Psoas muscle (tissue), 8 donors: ENCODE results near the gene MARCHF2. TPM values are rescaled to one million over a fixed set of nuclear protein-coding genes. Genes with fewer than 3 reads are reported as not detected.

Experiments used
- ATAC-seq, 4 donors: fragments of 200-7000 bp; cut with Tn5 transposase; one replicate each; pipeline ENCODE4 v1.9.1; 2020; ENCODE audit warnings: moderate library complexity in 3 of 4, mild to moderate bottlenecking in 2 of 4
- DNase-seq, 2 donors: peaks; one replicate each; pipeline ENCODE4 v3.0.0-alpha.2; 2020
- H3K27ac ChIP-seq: fragments of 200-600 bp; one replicate; pipeline ENCODE4 v1.8.0; 2022
- H3K27me3 ChIP-seq, 3 donors: fragments of 200-600 bp in 1 of 3; one replicate each; pipeline versions ENCODE4 v1.6.1 to v1.8.0; 2013 to 2022; ENCODE audit warnings: low read length in 2 of 3, mild to moderate bottlenecking in 2 of 3, moderate library complexity in 1 of 3; ENCODE audit not compliant: insufficient read depth in 3 of 3
- H3K36me3 ChIP-seq, 2 donors: fragments of 200-600 bp in 1 of 2; one replicate each; pipeline versions ENCODE4 v1.6.1 to v1.8.0; 2013 to 2022; ENCODE audit warnings: low read depth in 1 of 2, mild to moderate bottlenecking in 1 of 2, moderate library complexity in 1 of 2; ENCODE audit not compliant: insufficient read depth in 1 of 2
- H3K4me1 ChIP-seq: fragments of 200-600 bp; one replicate; pipeline ENCODE4 v1.8.0; 2022
- H3K4me3 ChIP-seq: fragments of 200-600 bp; one replicate; pipeline ENCODE4 v1.8.0; 2022; ENCODE audit warnings: mild to moderate bottlenecking
- H3K9me3 ChIP-seq: fragments of 200-600 bp; one replicate; pipeline ENCODE4 v1.8.0; 2022
- CTCF ChIP-seq: fragments of 200-600 bp; IDR thresholded peaks from one replicate; pipeline ENCODE4 v1.8.0; 2022; ENCODE audit warnings: antibody characterized with exemption
- WGBS, 3 donors: extraction: QIAGEN DNeasy Blood & Tissue Kit; methylation state at CpG; one replicate each; pipeline versions ENCODE4 v1.1.6 to v1.1.7; 2013; 5-methylcytosine and 5-hydroxymethylcytosine counted together
- intact Hi-C, 2 donors: fragments of 100-400 bp; cut with DNase I; formaldehyde crosslinking; loops; one replicate each; pipeline versions ENCODE4 v1.11.0 to v1.14.2; 2022
- polyA plus RNA-seq, 3 donors: library from polyadenylated mRNA; stranded (reverse); fragments of 200-250 nt; gene quantifications; one replicate each; pipeline ENCODE4 v1.2.3, GENCODE V29; 2013
- total RNA-seq, 4 donors: library from RNA; stranded (reverse); fragmentation: NEBNext Ultra II Directional in 2 of 4; extraction: Animal tissue kit (Norgen Biotek cat#: 25700) in 2 of 4; gene quantifications; one replicate each; pipeline versions ENCODE4 v1.2.1 to v1.2.4, GENCODE V29; 2021 to 2023
- donor health status: healthy with polysubstance abuse.
- donor health status: DM: no; HTN: no; CAD: no; lungs with moderate emphysema.
- donor health status: Bipolar disorder and iron deficiency.
- donor health status: healthy.
- donor health status: DM: yes; HTN: yes; CAD: no.
- donor health status: DM: no; HTN: no; CAD: no.
- donor health status: DM: no; HTN: no; CAD: no.
- donor health status: DM: yes; HTN: yes; CAD: no.

MARCHF2 gene
- total and polyA plus RNA-seq, 7 donors, result 32.8 to 56.0 (median 49.2) TPM

GRCh38 chr19:8459520-8460270, 46.6 kb downstream of the MARCHF2 start:
- H3K36me3 ChIP-seq, result peaks cover 2 to 31% of the 10 kb centered on the region in 2 donors
- intact Hi-C loops, result loop anchor here in 1 of 2 donors (5.0 kb wide), 1 partner anchor 102 kb away; no protein-coding TSS in a partner anchor
- 8 to 23% (median 15%) methylated on average over 6 of the region's 6 CpGs for WGBS, 3 donors
- H3K9me3 ChIP-seq, result no peaks in the 10 kb centered on the region
- peak overlapping the region; percentile 58 for H3K27ac ChIP-seq
- no peaks in the 10 kb centered on the region for H3K27me3 ChIP-seq
- H3K4me1 ChIP-seq, result peaks cover 91% of the 10 kb centered on the region
- TF ChIP-seq CTCF, result no peak
- peak in 1 of 4 donors; percentile 23 for ATAC-seq
- DNase-seq, result no peak
- peak overlapping the region; percentile 32 for H3K4me3 ChIP-seq

- H3K27me3 ChIP-seq, result no peaks in the 10 kb centered on the region
- H3K27ac ChIP-seq, result peak overlapping the region; percentile 58
- H3K36me3 ChIP-seq, result peaks cover 12 to 37% of the 10 kb centered on the region in 2 donors
- H3K4me1 ChIP-seq, result peaks cover 81% of the 10 kb centered on the region
- no peak for TF ChIP-seq CTCF
- ATAC-seq (no peak), DNase-seq (no peak)
- WGBS, 3 donors, result 21 to 52% (median 24%) methylated on average over 7 of the region's 7 CpGs
- H3K9me3 ChIP-seq, result no peaks in the 10 kb centered on the region
- intact Hi-C loops, result loop anchor here in 1 of 2 donors (5.0 kb wide), 1 partner anchor 103 kb away; no protein-coding TSS in a partner anchor
- peak overlapping the region; percentile 32 for H3K4me3 ChIP-seq
Measured at GRCh38 chr19:8460516-8461298, 47.6 kb downstream of the MARCHF2 start.

GRCh38 chr19:8461376-8461775, 48.3 kb downstream of the MARCHF2 start:
- peak overlapping the region; percentile 58 for H3K27ac ChIP-seq
- intact Hi-C loops, result loop anchor here in 1 of 2 donors (5.0 kb wide), 1 partner anchor 104 kb away; no protein-coding TSS in a partner anchor
- H3K9me3 ChIP-seq, result no peaks in the 10 kb centered on the region
- H3K36me3 ChIP-seq, result peaks cover 13 to 37% of the 10 kb centered on the region in 2 donors
- no peak for DNase-seq
- no peaks in the 10 kb centered on the region for H3K27me3 ChIP-seq
- no peak for ATAC-seq
- 37 to 62% (median 45%) methylated on average over 3 to 4 of the region's 4 CpGs for WGBS, 3 donors
- peaks cover 74% of the 10 kb centered on the region for H3K4me1 ChIP-seq
- peak overlapping the region; percentile 32 for H3K4me3 ChIP-seq
- no peak for TF ChIP-seq CTCF

GRCh38 chr19:8461891-8462290, 48.8 kb downstream of the MARCHF2 start:
- DNase-seq (no peak), ATAC-seq (peak in 3 of 4 donors; percentile 25 to 31 (median 29))
- peak overlapping the region; percentile 11 for H3K4me3 ChIP-seq
- no peaks in the 10 kb centered on the region for H3K9me3 ChIP-seq
- no peaks in the 10 kb centered on the region for H3K27me3 ChIP-seq
- WGBS, 3 donors, result 54 to 78% (median 63%) methylated on average over 14 of the region's 14 CpGs
- no peak for TF ChIP-seq CTCF
- H3K27ac ChIP-seq, result peak overlapping the region; percentile 58
- intact Hi-C loops, result loop anchor here in 1 of 2 donors (5.0 kb wide), 1 partner anchor 105 kb away; no protein-coding TSS in a partner anchor
- peaks cover 69% of the 10 kb centered on the region for H3K4me1 ChIP-seq
- peaks cover 15 to 37% of the 10 kb centered on the region in 2 donors for H3K36me3 ChIP-seq
